Measurements from ENCODE around the gene SCRN2.

SCRN2 gene

GRCh38 chr17:47819475-47819874 lies 21.6 kb downstream of the SCRN2 start:
- DNase-seq, result no peak

GRCh38 chr17:47818002-47818695 lies 22.9 kb downstream of the SCRN2 start:
- no peak for DNase-seq

GRCh38 chr17:47816947-47817346 lies 24.1 kb downstream of the SCRN2 start:
- DNase-seq, result no peak

GRCh38 chr17:47816111-47816735 lies 24.9 kb downstream of the SCRN2 start:
- no peak for DNase-seq

- no peak for DNase-seq
These were observed 25.8 kb downstream of the SCRN2 start for GRCh38 chr17:47815106-47815918.

GRCh38 chr17:47813512-47814031 lies 27.5 kb downstream of the SCRN2 start:
- DNase-seq, result no peak

GRCh38 chr17:47813077-47813476 lies 28.0 kb downstream of the SCRN2 start:
- no peak for DNase-seq

GRCh38 chr17:47812146-47812920 lies 28.7 kb downstream of the SCRN2 start:
- no peak for DNase-seq

- no peak for DNase-seq
These were observed 29.4 kb downstream of the SCRN2 start for GRCh38 chr17:47811709-47812108.

GRCh38 chr17:47810901-47811635 lies 30.0 kb downstream of the SCRN2 start:
- DNase-seq, result no peak

- no peak for DNase-seq
These were observed 30.8 kb downstream of the SCRN2 start for GRCh38 chr17:47810200-47810821.

- no peak for DNase-seq
These were observed 32.1 kb downstream of the SCRN2 start for GRCh38 chr17:47808830-47809480.

GRCh38 chr17:47808036-47808829 lies 32.8 kb downstream of the SCRN2 start:
- DNase-seq, result no peak

GRCh38 chr17:47807421-47807820 lies 33.7 kb downstream of the SCRN2 start:
- DNase-seq, result no peak

- no peak for DNase-seq
These were observed 34.2 kb downstream of the SCRN2 start for GRCh38 chr17:47806913-47807255.

- DNase-seq, result no peak
These were observed 34.8 kb downstream of the SCRN2 start for GRCh38 chr17:47806026-47806912.

- DNase-seq, result no peak
These were observed 36.6 kb downstream of the SCRN2 start for GRCh38 chr17:47804461-47804860.

GRCh38 chr17:47803751-47804150 lies 37.3 kb downstream of the SCRN2 start:
- no peak for DNase-seq

GRCh38 chr17:47803201-47803600 lies 37.9 kb downstream of the SCRN2 start:
- no peak for DNase-seq
